Left ventricle myocardium inferior (tissue), 1 donor: Measurements from ENCODE around the gene PLK5. TPM values are rescaled to one million over a fixed set of nuclear protein-coding genes. Genes with fewer than 3 reads are reported as not detected.
"Not testable (repeated sequence)": the region's sequence is repeated elsewhere in the genome, so short reads cannot be mapped to it uniquely, and the experiment has no call there.

ENCODE experiments used
- DNase-seq: peaks from one replicate; pipeline ENCODE4 v3.0.0-alpha.2; 2020
- H3K27ac ChIP-seq: fragments of 200-600 bp; replicated peaks from 2 replicates; pipeline ENCODE4 v1.8.0; 2021
- H3K27me3 ChIP-seq: fragments of 200-600 bp; 2 replicates; pipeline ENCODE4 v1.8.0; 2021; ENCODE audit warnings: low read depth
- H3K36me3 ChIP-seq: fragments of 200-600 bp; 2 replicates; pipeline ENCODE4 v1.8.0; 2021
- H3K4me1 ChIP-seq: fragments of 200-600 bp; 2 replicates; pipeline ENCODE4 v1.8.0; 2021
- H3K4me3 ChIP-seq: fragments of 200-600 bp; 2 replicates; pipeline ENCODE4 v1.8.0; 2021; ENCODE audit warnings: mild to moderate bottlenecking, moderate library complexity
- H3K9me3 ChIP-seq: fragments of 200-600 bp; replicated peaks from 2 replicates; pipeline ENCODE4 v1.8.0; 2021
- intact Hi-C: fragments of 100-400 bp; cut with micrococcal nuclease; formaldehyde crosslinking; loops from one replicate; pipeline ENCODE4 v1.11.0; 2022
- total RNA-seq: library from RNA; stranded (reverse); fragmentation: NEBNext Ultra II Directional; extraction: Animal tissue kit (Norgen Biotek cat#: 25700); gene quantifications from one replicate; pipeline ENCODE4 v1.2.1, GENCODE V29; 2021
- TF ChIP-seq, protein P1 (sequence below): fragments of 200-600 bp; IDR thresholded peaks from 2 replicates; pipeline ENCODE4 v1.8.0; 2021; ENCODE audit warnings: antibody characterized with exemption, mild to moderate bottlenecking, borderline replicate concordance
- donor health status: DM: no; HTN: yes; CAD: no; lungs with severe emphysema.

PLK5 gene
- total RNA-seq, 1 donor from 2014 or later = not detected

GRCh38 chr19:1531587-1531986, 7.7 kb downstream of the PLK5 start:
- H3K27ac ChIP-seq = no peak overlapping the region
- peaks cover 80% of the 10 kb centered on the region for H3K27me3 ChIP-seq
- TF ChIP-seq, protein P1, sequence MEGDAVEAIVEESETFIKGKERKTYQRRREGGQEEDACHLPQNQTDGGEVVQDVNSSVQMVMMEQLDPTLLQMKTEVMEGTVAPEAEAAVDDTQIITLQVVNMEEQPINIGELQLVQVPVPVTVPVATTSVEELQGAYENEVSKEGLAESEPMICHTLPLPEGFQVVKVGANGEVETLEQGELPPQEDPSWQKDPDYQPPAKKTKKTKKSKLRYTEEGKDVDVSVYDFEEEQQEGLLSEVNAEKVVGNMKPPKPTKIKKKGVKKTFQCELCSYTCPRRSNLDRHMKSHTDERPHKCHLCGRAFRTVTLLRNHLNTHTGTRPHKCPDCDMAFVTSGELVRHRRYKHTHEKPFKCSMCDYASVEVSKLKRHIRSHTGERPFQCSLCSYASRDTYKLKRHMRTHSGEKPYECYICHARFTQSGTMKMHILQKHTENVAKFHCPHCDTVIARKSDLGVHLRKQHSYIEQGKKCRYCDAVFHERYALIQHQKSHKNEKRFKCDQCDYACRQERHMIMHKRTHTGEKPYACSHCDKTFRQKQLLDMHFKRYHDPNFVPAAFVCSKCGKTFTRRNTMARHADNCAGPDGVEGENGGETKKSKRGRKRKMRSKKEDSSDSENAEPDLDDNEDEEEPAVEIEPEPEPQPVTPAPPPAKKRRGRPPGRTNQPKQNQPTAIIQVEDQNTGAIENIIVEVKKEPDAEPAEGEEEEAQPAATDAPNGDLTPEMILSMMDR = no peak
- DNase-seq = no peak
- H3K9me3 ChIP-seq = no peaks in the 10 kb centered on the region
- H3K36me3 ChIP-seq = no peaks in the 10 kb centered on the region
- no peaks in the 10 kb centered on the region for H3K4me1 ChIP-seq
- intact Hi-C loops = no loop called here
- H3K4me3 ChIP-seq = no peak overlapping the region

DNA sequence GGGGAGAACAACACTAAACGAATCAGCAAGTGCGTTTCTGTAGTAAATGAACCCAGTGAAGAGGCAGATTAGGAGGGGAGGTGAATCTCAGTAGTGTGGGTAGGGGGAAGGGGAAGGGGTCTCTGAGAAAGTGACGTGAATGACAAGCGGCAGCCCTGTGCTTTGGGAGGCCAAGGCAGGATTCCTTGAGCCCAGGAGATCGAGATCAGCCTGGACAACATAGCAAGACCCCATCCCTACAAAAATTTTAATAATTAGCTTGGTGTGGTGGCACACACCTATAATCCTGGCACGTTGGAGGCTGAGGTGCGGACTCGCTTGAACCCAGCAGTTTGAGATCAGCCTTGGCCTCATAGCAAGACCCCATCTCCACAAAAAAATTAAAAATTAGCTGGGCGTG, 8.1 kb downstream of the PLK5 start:
- DNase-seq = no peak
- intact Hi-C loops = no loop called here
- peaks cover 77% of the 10 kb centered on the region for H3K27me3 ChIP-seq

GRCh38 chr19:1533510-1534150, 9.8 kb downstream of the PLK5 start:
- no peak for DNase-seq
- intact Hi-C loops = no loop called here
- Histone ChIP-seq H3K36me3 (no peaks in the 10 kb centered on the region), H3K27me3 (peaks cover 79% of the 10 kb centered on the region), H3K9me3 (no peaks in the 10 kb centered on the region), H3K27ac (no peak overlapping the region), H3K4me3 (no peak overlapping the region), H3K4me1 (peaks cover 3% of the 10 kb centered on the region)
- TF ChIP-seq, protein P1 = no peak

More for the DNA sequence above, 8.1 kb downstream of the PLK5 start:
- no peaks in the 10 kb centered on the region for H3K4me1 ChIP-seq
- no peak overlapping the region for H3K27ac ChIP-seq
- no peaks in the 10 kb centered on the region for H3K9me3 ChIP-seq
- H3K4me3 ChIP-seq = no peak overlapping the region
- H3K36me3 ChIP-seq = no peaks in the 10 kb centered on the region
- TF ChIP-seq, protein P1 = no peak

DNA sequence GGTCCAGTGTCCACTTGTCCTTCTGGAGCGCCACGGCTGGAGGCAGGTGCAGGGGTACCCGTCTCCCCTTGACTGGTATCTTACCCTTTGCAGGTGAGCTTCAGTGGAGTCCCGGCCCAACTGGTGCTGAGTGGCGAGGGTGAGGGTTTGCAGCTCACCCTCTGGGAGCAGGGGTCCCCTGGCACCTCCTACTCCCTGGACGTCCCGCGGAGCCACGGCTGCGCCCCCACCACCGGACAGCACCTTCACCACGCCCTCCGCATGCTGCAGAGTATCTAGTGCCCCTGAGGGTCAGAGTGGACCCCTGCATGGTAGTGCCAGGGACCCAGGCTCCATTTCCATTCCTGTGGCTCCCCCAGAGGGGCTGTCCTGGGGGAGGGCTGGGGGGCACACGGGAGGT, 11.1 kb downstream of the PLK5 start:
- Histone ChIP-seq H3K27ac (no peak overlapping the region), H3K4me3 (no peak overlapping the region), H3K9me3 (no peaks in the 10 kb centered on the region), H3K36me3 (no peaks in the 10 kb centered on the region), H3K4me1 (peaks cover 10% of the 10 kb centered on the region), H3K27me3 (peaks cover 66% of the 10 kb centered on the region)
- DNase-seq = no peak
- intact Hi-C loops = no loop called here
- TF ChIP-seq, protein P1 = no peak

DNA sequence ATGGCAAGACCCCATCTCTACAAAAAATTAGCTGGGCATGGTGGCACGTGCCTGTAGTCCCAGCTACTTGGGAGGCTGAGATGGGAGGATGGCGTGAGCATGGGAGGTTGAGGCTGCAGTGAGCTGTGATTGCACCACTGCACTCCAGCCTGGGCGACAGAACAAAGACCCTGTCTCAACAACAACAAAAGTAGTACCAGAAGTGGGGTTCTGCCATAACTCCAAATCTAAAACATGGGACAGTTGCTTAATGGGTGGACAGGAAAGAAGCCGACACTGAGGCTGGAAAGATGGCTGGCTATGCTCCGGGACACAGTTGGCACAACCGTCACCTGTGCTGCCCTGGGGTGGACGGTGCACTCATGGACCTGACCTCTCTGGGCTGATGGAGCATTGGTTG, 11.8 kb downstream of the PLK5 start:
- intact Hi-C loops, H3K27ac ChIP-seq, H3K9me3 ChIP-seq, H3K4me3 ChIP-seq, DNase-seq, H3K36me3 ChIP-seq: not testable (repeated sequence)
- H3K4me1 ChIP-seq = peaks cover 17% of the 10 kb centered on the region
- H3K27me3 ChIP-seq = peaks cover 61% of the 10 kb centered on the region

GRCh38 chr19:1538978-1539377, 15.1 kb downstream of the PLK5 start:
- H3K4me1 ChIP-seq = peaks cover 19% of the 10 kb centered on the region
- TF ChIP-seq, protein P1 = no peak
- no peak overlapping the region for H3K27ac ChIP-seq
- no peaks in the 10 kb centered on the region for H3K9me3 ChIP-seq
- peaks cover 56% of the 10 kb centered on the region for H3K27me3 ChIP-seq
- intact Hi-C loops = no loop called here
- no peak overlapping the region for H3K4me3 ChIP-seq
- H3K36me3 ChIP-seq = no peaks in the 10 kb centered on the region
- DNase-seq = no peak

DNA sequence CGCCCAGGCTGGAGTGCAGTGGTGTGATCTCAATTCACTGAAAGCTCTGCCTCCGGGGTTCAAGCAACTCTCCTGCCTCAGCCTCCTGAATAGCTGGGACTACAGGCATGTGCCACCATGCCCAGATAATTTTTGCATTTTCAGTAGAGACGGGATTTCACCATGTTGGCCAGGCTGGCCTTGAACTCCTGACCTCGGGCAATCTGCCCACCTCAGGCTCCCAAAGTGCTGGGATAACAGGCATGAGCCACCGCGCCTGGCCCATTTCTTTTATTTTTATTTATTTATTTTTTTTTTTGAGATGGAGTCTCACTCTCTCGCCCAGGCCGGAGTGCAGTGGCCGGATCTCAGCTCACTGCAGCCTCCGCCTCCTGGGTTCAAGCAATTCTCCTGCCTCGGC, 15.9 kb downstream of the PLK5 start:
- not testable (repeated sequence) for H3K27ac ChIP-seq

More for the DNA sequence above, 15.9 kb downstream of the PLK5 start:
- H3K27me3 ChIP-seq = peaks cover 63% of the 10 kb centered on the region
- intact Hi-C loops = loop anchor here (10.0 kb wide), 2 partner anchors 135 to 225 kb away; no protein-coding TSS in a partner anchor
- not testable (repeated sequence) for H3K36me3 ChIP-seq, H3K9me3 ChIP-seq, DNase-seq, H3K4me3 ChIP-seq
- H3K4me1 ChIP-seq = peaks cover 19% of the 10 kb centered on the region
